ENCODE results near the gene GOLGA8F. TPM values are rescaled to one million over a fixed set of nuclear protein-coding genes. Genes with fewer than 3 reads are reported as not detected.
"Not testable (repeated sequence)": the region's sequence is repeated elsewhere in the genome, so short reads cannot be mapped to it uniquely, and the experiment has no call there.

Gene GOLGA8F
- polyA plus RNA-seq, 1 donor (not counting 4 experiments of a cell fraction or from before 2014, with no cell fraction given): not detected

DNA sequence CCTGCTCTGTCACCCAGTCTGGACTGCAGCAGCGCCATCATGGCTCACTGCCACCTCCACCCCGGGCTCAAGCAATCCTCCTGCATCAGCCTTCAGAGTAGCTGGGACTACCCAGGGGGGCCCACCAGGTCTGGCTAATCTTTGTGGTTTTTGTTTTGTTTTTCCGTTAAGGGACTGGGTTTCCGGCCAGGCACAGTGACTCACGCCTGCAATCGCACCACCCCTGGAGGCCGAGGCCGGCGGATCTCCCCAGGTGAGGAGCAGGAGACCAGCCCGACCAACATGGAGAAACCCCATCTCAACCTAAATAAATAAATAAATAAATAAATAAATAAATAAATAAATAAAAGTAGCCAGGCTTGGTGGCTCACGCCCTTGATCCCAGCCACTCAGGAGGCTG lies 17.6 kb downstream of the GOLGA8F start:
- dilution Hi-C loops (cut with MboI; ENCODE audit: extremely low pct_ligation_motif_present, low sequenced_read_pairs): not testable (repeated sequence)

GRCh38 chr15:28402774-28403435 lies 24.4 kb downstream of the GOLGA8F start:
- FAIRE-seq; DNase-seq (ENCODE audit: low read depth, low spot score); H4K20me1 ChIP-seq (ENCODE audit: control insufficient read depth, extremely low read depth, insufficient read depth, low read length); H3K4me1 ChIP-seq (ENCODE audit: control insufficient read depth, extremely low read depth, insufficient read depth, low read length); dilution Hi-C loops (cut with MboI; ENCODE audit: extremely low pct_ligation_motif_present, low sequenced_read_pairs); H3K27ac ChIP-seq (ENCODE audit: control insufficient read depth, insufficient read depth, low read length); H3K79me2 ChIP-seq (ENCODE audit: control insufficient read depth, insufficient read depth, low read length); H3K9me1 ChIP-seq (ENCODE audit: control insufficient read depth, extremely low read depth, insufficient read depth, low read length); H3K4me2 ChIP-seq (ENCODE audit: control insufficient read depth, extremely low read depth, insufficient read depth, low read depth, low read length); H3K36me3 ChIP-seq (ENCODE audit: control insufficient read depth in 2 of 2, extremely low read depth in 1 of 2, insufficient read depth in 2 of 2, low read length in 2 of 2); H2AFZ ChIP-seq (ENCODE audit: control insufficient read depth, low read length); H3K9ac ChIP-seq (ENCODE audit: control insufficient read depth, extremely low read depth, insufficient read depth, low read length); H3K27me3 ChIP-seq (ENCODE audit: control insufficient read depth, extremely low read depth, insufficient read depth, low read length); H3K9me3 ChIP-seq (ENCODE audit: control insufficient read depth, low read depth, low read length); H3K4me3 ChIP-seq (ENCODE audit: control insufficient read depth in 2 of 3, extremely low read depth in 1 of 3, insufficient read depth in 2 of 3, low read depth in 1 of 3, low read length in 3 of 3): not testable (repeated sequence)

More for the DNA sequence above, 17.6 kb downstream of the GOLGA8F start:
- not testable (repeated sequence) for H3K9ac ChIP-seq (ENCODE audit: control insufficient read depth, extremely low read depth, insufficient read depth, low read length); H3K27me3 ChIP-seq (ENCODE audit: control insufficient read depth, extremely low read depth, insufficient read depth, low read length); H3K4me3 ChIP-seq (ENCODE audit: control insufficient read depth in 2 of 3, extremely low read depth in 1 of 3, insufficient read depth in 2 of 3, low read depth in 1 of 3, low read length in 3 of 3); H3K9me3 ChIP-seq (ENCODE audit: control insufficient read depth, low read depth, low read length); H3K4me2 ChIP-seq (ENCODE audit: control insufficient read depth, extremely low read depth, insufficient read depth, low read depth, low read length); H3K79me2 ChIP-seq (ENCODE audit: control insufficient read depth, insufficient read depth, low read length); H3K27ac ChIP-seq (ENCODE audit: control insufficient read depth, insufficient read depth, low read length); DNase-seq (ENCODE audit: low read depth, low spot score); H3K4me1 ChIP-seq (ENCODE audit: control insufficient read depth, extremely low read depth, insufficient read depth, low read length); FAIRE-seq; H3K9me1 ChIP-seq (ENCODE audit: control insufficient read depth, extremely low read depth, insufficient read depth, low read length); H3K36me3 ChIP-seq (ENCODE audit: control insufficient read depth in 2 of 2, extremely low read depth in 1 of 2, insufficient read depth in 2 of 2, low read length in 2 of 2); H2AFZ ChIP-seq (ENCODE audit: control insufficient read depth, low read length); H4K20me1 ChIP-seq (ENCODE audit: control insufficient read depth, extremely low read depth, insufficient read depth, low read length)

DNA sequence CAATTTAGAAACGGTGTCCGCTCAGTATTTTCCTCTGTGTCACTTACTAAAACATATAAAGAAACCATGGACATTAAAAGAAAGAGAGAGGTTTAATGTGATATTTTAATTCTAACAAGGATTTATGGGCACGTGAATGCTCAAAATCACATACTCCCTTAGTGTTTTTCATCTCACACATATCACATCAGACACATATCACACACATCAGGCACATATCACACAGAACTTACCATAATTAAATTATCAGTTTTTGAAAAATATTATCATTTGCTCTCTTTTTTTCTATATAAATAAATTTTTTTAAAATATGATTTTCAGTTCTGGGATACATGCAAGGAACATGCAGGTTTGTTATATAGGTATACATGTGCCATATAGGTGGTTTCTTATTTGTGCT lies 42.0 kb downstream of the GOLGA8F start:
- dilution Hi-C loops (cut with MboI; ENCODE audit: extremely low pct_ligation_motif_present, low sequenced_read_pairs); FAIRE-seq; H3K27me3 ChIP-seq (ENCODE audit: control insufficient read depth, extremely low read depth, insufficient read depth, low read length); H4K20me1 ChIP-seq (ENCODE audit: control insufficient read depth, extremely low read depth, insufficient read depth, low read length); H3K79me2 ChIP-seq (ENCODE audit: control insufficient read depth, insufficient read depth, low read length); H3K36me3 ChIP-seq (ENCODE audit: control insufficient read depth in 2 of 2, extremely low read depth in 1 of 2, insufficient read depth in 2 of 2, low read length in 2 of 2); DNase-seq (ENCODE audit: low read depth, low spot score); H3K9me3 ChIP-seq (ENCODE audit: control insufficient read depth, low read depth, low read length); H3K4me2 ChIP-seq (ENCODE audit: control insufficient read depth, extremely low read depth, insufficient read depth, low read depth, low read length); H3K9ac ChIP-seq (ENCODE audit: control insufficient read depth, extremely low read depth, insufficient read depth, low read length); H3K9me1 ChIP-seq (ENCODE audit: control insufficient read depth, extremely low read depth, insufficient read depth, low read length); H3K27ac ChIP-seq (ENCODE audit: control insufficient read depth, insufficient read depth, low read length); H3K4me1 ChIP-seq (ENCODE audit: control insufficient read depth, extremely low read depth, insufficient read depth, low read length); H3K4me3 ChIP-seq (ENCODE audit: control insufficient read depth in 2 of 3, extremely low read depth in 1 of 3, insufficient read depth in 2 of 3, low read depth in 1 of 3, low read length in 3 of 3); H2AFZ ChIP-seq (ENCODE audit: control insufficient read depth, low read length): not testable (repeated sequence)

DNA sequence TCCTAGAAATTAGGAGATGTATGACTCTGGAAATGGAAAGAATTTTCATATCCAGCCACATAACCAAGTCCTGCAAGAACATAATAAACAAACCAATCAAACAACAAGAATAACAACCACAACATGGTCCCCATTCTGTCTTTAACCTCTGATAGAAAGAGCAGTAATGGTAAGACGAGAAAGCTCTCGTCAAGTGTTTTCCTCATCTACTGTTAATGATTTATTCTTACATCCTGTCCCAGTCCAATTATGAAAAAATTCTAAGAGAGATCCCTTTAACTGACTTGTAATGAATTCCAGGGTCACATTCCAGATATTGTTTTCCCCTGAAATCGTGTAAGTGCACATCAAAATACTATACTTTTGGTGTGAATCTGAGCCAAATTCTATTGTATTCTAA lies 57.1 kb downstream of the GOLGA8F start:
- FAIRE-seq; H3K9ac ChIP-seq (ENCODE audit: control insufficient read depth, extremely low read depth, insufficient read depth, low read length); H3K4me2 ChIP-seq (ENCODE audit: control insufficient read depth, extremely low read depth, insufficient read depth, low read depth, low read length); H3K9me1 ChIP-seq (ENCODE audit: control insufficient read depth, extremely low read depth, insufficient read depth, low read length); H3K79me2 ChIP-seq (ENCODE audit: control insufficient read depth, insufficient read depth, low read length); H3K9me3 ChIP-seq (ENCODE audit: control insufficient read depth, low read depth, low read length); dilution Hi-C loops (cut with MboI; ENCODE audit: extremely low pct_ligation_motif_present, low sequenced_read_pairs); H2AFZ ChIP-seq (ENCODE audit: control insufficient read depth, low read length); DNase-seq (ENCODE audit: low read depth, low spot score); H3K36me3 ChIP-seq (ENCODE audit: control insufficient read depth in 2 of 2, extremely low read depth in 1 of 2, insufficient read depth in 2 of 2, low read length in 2 of 2); H4K20me1 ChIP-seq (ENCODE audit: control insufficient read depth, extremely low read depth, insufficient read depth, low read length); H3K4me3 ChIP-seq (ENCODE audit: control insufficient read depth in 2 of 3, extremely low read depth in 1 of 3, insufficient read depth in 2 of 3, low read depth in 1 of 3, low read length in 3 of 3); H3K27ac ChIP-seq (ENCODE audit: control insufficient read depth, insufficient read depth, low read length); H3K27me3 ChIP-seq (ENCODE audit: control insufficient read depth, extremely low read depth, insufficient read depth, low read length); H3K4me1 ChIP-seq (ENCODE audit: control insufficient read depth, extremely low read depth, insufficient read depth, low read length): not testable (repeated sequence)
